ENCODE results near the gene DNAJB6. TPM values are rescaled to one million over a fixed set of nuclear protein-coding genes. Genes with fewer than 3 reads are reported as not detected.

Gene DNAJB6
- total RNA-seq, 2 donors from 2014 or later, result 78.0 to 81.8 TPM

DNA sequence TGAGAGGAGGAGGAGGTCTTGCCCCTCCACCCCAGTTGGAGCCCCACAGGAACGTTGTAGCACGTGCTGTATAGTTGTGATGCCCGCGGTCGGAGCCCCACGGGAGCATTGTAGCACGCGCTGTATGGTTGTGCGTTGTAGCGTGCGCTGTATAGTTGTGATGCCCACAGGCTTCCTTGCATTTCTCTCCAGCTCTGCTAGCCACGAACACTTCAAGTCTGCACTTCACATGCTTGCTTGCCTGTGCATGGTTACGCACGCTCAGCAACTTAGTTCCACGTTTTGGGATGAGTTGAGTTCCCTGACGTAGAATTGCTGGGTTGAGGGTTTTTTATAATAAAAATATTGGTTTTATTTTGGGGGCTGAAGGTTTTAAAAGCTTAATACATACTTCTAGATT, 41.6 kb downstream of the DNAJB6 start:
- Histone ChIP-seq H3K4me1 (no peaks in the 10 kb centered on the region), H3K36me3 (no peaks in the 10 kb centered on the region), H3K4me3 (no peak overlapping the region), H3K27me3 (no peaks in the 10 kb centered on the region), H3K9ac (ENCODE audit: low read depth in 2 of 2, low read length in 2 of 2) (no peak overlapping the region), H3K9me3 (no peaks in the 10 kb centered on the region), H3K27ac (no peak overlapping the region)
- TF ChIP-seq, protein P1, sequence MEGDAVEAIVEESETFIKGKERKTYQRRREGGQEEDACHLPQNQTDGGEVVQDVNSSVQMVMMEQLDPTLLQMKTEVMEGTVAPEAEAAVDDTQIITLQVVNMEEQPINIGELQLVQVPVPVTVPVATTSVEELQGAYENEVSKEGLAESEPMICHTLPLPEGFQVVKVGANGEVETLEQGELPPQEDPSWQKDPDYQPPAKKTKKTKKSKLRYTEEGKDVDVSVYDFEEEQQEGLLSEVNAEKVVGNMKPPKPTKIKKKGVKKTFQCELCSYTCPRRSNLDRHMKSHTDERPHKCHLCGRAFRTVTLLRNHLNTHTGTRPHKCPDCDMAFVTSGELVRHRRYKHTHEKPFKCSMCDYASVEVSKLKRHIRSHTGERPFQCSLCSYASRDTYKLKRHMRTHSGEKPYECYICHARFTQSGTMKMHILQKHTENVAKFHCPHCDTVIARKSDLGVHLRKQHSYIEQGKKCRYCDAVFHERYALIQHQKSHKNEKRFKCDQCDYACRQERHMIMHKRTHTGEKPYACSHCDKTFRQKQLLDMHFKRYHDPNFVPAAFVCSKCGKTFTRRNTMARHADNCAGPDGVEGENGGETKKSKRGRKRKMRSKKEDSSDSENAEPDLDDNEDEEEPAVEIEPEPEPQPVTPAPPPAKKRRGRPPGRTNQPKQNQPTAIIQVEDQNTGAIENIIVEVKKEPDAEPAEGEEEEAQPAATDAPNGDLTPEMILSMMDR (IDR thresholded peaks at IDR 0.05), result no peak
- intact Hi-C loops (cut with DNase I), result no loop called here
- DNase-seq, result no peak

DNA sequence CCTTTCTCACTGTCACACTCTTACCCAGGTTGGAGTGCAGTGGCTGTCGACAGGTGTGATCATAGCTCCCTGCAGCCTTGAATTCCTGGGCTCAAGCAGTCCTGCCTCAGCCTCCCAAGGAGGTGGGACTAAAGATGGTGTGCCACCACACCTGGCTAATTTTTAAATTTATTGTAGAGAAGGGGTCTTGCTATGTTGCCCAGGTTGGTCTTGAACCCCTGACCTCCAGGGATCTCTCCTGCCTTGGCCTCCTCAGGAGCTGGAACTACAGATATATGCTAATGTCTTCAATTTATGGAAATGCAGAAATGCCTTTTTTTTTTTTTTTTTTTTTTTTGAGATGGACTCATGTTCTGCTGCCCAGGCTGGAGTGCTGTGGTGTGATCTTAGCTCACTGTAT, 42.7 kb downstream of the DNAJB6 start:
- H3K36me3 ChIP-seq, result no peaks in the 10 kb centered on the region
- no peak overlapping the region for H3K4me3 ChIP-seq
- TF ChIP-seq, protein P1 (IDR thresholded peaks at IDR 0.05), result no peak
- no peak for DNase-seq
- H3K27me3 ChIP-seq, result no peaks in the 10 kb centered on the region
- no peak overlapping the region for H3K27ac ChIP-seq
- H3K9me3 ChIP-seq, result no peaks in the 10 kb centered on the region
- intact Hi-C loops (cut with DNase I), result no loop called here
- no peaks in the 10 kb centered on the region for H3K4me1 ChIP-seq
- no peak overlapping the region for H3K9ac ChIP-seq (ENCODE audit: low read depth in 2 of 2, low read length in 2 of 2)

DNA sequence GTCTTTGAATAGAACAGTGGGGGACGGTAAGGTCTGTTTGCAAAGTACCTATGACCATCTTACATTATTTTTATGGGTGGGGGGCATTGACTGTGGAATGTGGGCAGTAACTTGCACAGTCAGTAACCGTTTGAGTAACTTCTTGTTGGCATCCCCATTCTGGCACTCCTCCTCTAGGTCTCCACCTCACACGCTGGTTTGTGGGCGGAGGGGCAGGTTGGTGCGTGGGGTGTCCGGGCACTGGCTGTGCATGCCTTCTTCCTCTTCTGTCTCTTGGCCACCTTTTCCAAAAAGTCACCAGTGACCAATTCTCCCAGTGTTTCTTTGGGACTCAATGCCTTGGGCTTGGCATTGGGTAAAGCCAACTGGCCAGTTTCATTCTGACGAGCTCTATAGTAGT, 43.6 kb downstream of the DNAJB6 start:
- Histone ChIP-seq H3K9me3 (no peaks in the 10 kb centered on the region), H3K36me3 (peaks cover 9% of the 10 kb centered on the region), H3K4me1 (no peaks in the 10 kb centered on the region), H3K9ac (ENCODE audit: low read depth in 2 of 2, low read length in 2 of 2) (no peak overlapping the region), H3K4me3 (no peak overlapping the region), H3K27ac (no peak overlapping the region), H3K27me3 (no peaks in the 10 kb centered on the region)
- TF ChIP-seq, protein P1 (IDR thresholded peaks at IDR 0.05), result no peak
- intact Hi-C loops (cut with DNase I), result no loop called here
- DNase-seq, result no peak

- no peaks in the 10 kb centered on the region for H3K4me1 ChIP-seq
- peaks cover 9% of the 10 kb centered on the region for H3K36me3 ChIP-seq
- TF ChIP-seq, protein P1 (IDR thresholded peaks at IDR 0.05), result no peak
- no peaks in the 10 kb centered on the region for H3K9me3 ChIP-seq
- H3K27me3 ChIP-seq, result no peaks in the 10 kb centered on the region
- no peak for DNase-seq
- no peak overlapping the region for H3K4me3 ChIP-seq
- H3K27ac ChIP-seq, result no peak overlapping the region
- H3K9ac ChIP-seq (ENCODE audit: low read depth in 2 of 2, low read length in 2 of 2), result no peak overlapping the region
- intact Hi-C loops (cut with DNase I), result no loop called here
Observed at GRCh38 chr7:157383868-157384267, 47.1 kb downstream of the DNAJB6 start.

GRCh38 chr7:157384301-157384700, 47.5 kb downstream of the DNAJB6 start:
- Histone ChIP-seq H3K4me3 (no peak overlapping the region), H3K27ac (no peak overlapping the region), H3K4me1 (no peaks in the 10 kb centered on the region), H3K27me3 (no peaks in the 10 kb centered on the region), H3K9ac (ENCODE audit: low read depth in 2 of 2, low read length in 2 of 2) (no peak overlapping the region), H3K9me3 (no peaks in the 10 kb centered on the region), H3K36me3 (peaks cover 9% of the 10 kb centered on the region)
- intact Hi-C loops (cut with DNase I), result no loop called here
- TF ChIP-seq, protein P1 (IDR thresholded peaks at IDR 0.05), result no peak
- no peak for DNase-seq
